ENCODE results near the gene DLG4.
"Not testable (repeated sequence)": the region's sequence is repeated elsewhere in the genome, so short reads cannot be mapped to it uniquely, and the experiment has no call there.

GRCh38 chr17:7169565-7169908 is 50.1 kb downstream of the DLG4 start:
- not testable (repeated sequence) for TF ChIP-seq POLR2A (IDR thresholded peaks at IDR 0.05; ENCODE audit: low read length); GATA1 (IDR thresholded peaks at IDR 0.05; ENCODE audit: low read depth, low read length)

All from erythroblast (primary cell).